HAP-1 (cell line): ENCODE results near the gene IRF6.

ENCODE experiments used
- DNase-seq, 2 experiments: peaks; one replicate each; pipeline ENCODE4 v3.0.0-alpha.2; 2016 to 2020; ENCODE audit warnings: low spot score in 2 of 2
- H3K27me3 ChIP-seq: fragments of 250-450 bp; sonication (Bioruptor Pico); 2 replicates; pipeline ENCODE4 v1.5.1; 2020; ENCODE audit warnings: low read depth, mild to moderate bottlenecking, moderate library complexity
- H3K36me3 ChIP-seq: fragments of 250-450 bp; sonication (Bioruptor Pico); replicated peaks from 2 replicates; pipeline ENCODE4 v1.5.1; 2020; ENCODE audit warnings: mild to moderate bottlenecking
- H3K4me1 ChIP-seq: fragments of 250-450 bp; sonication (Bioruptor Pico); 2 replicates; pipeline ENCODE4 v1.5.1; 2020; ENCODE audit warnings: mild to moderate bottlenecking
- H3K4me3 ChIP-seq: fragments of 250-450 bp; sonication (Bioruptor Pico); 2 replicates; pipeline ENCODE4 v1.5.1; 2020; ENCODE audit warnings: mild to moderate bottlenecking, moderate library complexity
- H3K9me3 ChIP-seq: fragments of 250-450 bp; sonication (Bioruptor Pico); 2 replicates; pipeline ENCODE4 v1.5.1; 2020; ENCODE audit warnings: mild to moderate bottlenecking, moderate library complexity
- in situ Hi-C: fragments of 300-500 bp; cut with MboI; formaldehyde crosslinking; loops from 3 replicates; pipeline ENCODE4 v1.14.3; 2020; ENCODE audit warnings: low sequenced_read_pairs, inconsistent platforms, mixed read lengths

Gene IRF6

DNA sequence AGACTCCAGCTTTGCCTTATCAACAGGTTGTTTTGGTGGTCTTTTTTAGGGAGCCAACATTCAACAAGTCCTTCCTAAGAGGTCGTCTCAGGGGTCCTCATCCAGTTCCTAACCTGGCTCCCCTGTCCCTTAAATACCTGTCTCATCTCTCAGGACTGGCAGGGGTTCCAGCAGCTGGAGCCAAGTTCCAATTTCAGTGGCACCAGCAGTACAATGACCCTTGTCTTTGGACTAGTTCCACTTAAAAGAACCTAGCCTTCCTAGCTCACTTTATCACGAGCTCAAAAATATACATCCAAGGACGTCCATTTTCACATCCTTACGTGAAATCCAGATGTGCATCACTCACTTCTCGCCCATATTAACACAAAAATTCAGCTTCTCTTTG lies 68.8 kb downstream of the IRF6 start:
- H3K4me1 ChIP-seq = no peaks in the 10 kb centered on the region
- no peak for DNase-seq
- H3K36me3 ChIP-seq = no peaks in the 10 kb centered on the region
- H3K4me3 ChIP-seq = no peak overlapping the region
- no peaks in the 10 kb centered on the region for H3K9me3 ChIP-seq
- H3K27me3 ChIP-seq = no peaks in the 10 kb centered on the region
- in situ Hi-C loops = no loop called here

DNA sequence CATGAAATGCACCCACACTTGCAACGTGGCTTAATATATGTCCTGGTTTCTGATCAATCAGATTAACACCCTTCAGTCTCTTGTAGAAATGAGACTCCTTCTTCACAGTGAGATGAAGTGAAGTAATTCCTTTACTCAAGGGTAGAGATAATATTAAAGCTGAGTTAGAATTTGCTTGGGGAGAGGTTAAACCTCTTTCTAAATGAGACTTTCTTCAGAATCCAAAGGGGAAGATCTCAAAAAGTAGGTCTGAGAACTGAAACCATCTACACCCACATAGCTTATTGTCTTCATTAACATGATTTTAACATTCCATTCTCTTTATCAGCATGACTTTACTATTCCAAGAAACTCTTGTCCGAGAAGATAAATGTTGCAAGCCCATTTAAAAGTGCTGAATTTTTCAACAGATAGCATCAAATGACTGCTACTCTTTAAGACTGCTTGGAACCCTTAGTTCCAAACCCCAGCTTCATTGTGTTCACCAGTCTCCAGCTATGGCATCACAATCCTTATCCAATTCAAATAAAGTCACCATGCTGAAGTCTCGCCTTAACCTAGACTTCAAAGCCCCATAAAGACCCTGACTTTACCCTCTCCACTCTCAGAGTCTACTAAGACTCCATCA lies 69.3 kb downstream of the IRF6 start:
- Histone ChIP-seq H3K4me1 (no peaks in the 10 kb centered on the region), H3K27me3 (no peaks in the 10 kb centered on the region), H3K36me3 (no peaks in the 10 kb centered on the region), H3K9me3 (no peaks in the 10 kb centered on the region), H3K4me3 (no peak overlapping the region)
- no peak for DNase-seq
- in situ Hi-C loops = no loop called here
